Aorta (tissue), 5 donors: ENCODE data around the gene EPS8L2. TPM values are rescaled to one million over a fixed set of nuclear protein-coding genes. Genes with fewer than 3 reads are reported as not detected.

Experiments
- ATAC-seq: fragments of 200-7000 bp; cut with Tn5 transposase; one replicate; pipeline ENCODE4 v1.9.1; 2022; ENCODE audit warnings: moderate library complexity; ENCODE audit not compliant: low FRiP score
- DNase-seq, 2 donors: peaks; one replicate each; pipeline ENCODE4 v3.0.0-alpha.2; 2020
- H3K27ac ChIP-seq, 2 donors: one replicate each; pipeline ENCODE4 v1.5.1; 2013; ENCODE audit warnings: low read length in 2 of 2, mild to moderate bottlenecking in 2 of 2, moderate library complexity in 2 of 2, control low read depth in 1 of 2, inconsistent platforms in 1 of 2, low read depth in 1 of 2
- H3K27me3 ChIP-seq, 2 donors: one replicate each; pipeline ENCODE4 v1.6.1; 2013; ENCODE audit warnings: control low read depth in 1 of 2, low read length in 1 of 2, mild to moderate bottlenecking in 1 of 2, moderate library complexity in 1 of 2; ENCODE audit not compliant: insufficient read depth in 2 of 2, control insufficient read depth in 1 of 2
- H3K36me3 ChIP-seq, 2 donors: one replicate each; pipeline ENCODE4 v1.6.1; 2013; ENCODE audit warnings: control low read depth in 1 of 2, low read length in 1 of 2, mild to moderate bottlenecking in 1 of 2; ENCODE audit not compliant: insufficient read depth in 2 of 2, control insufficient read depth in 1 of 2
- H3K4me1 ChIP-seq, 2 donors: one replicate each; pipeline ENCODE4 v1.6.1; 2013; ENCODE audit warnings: low read length in 2 of 2, control low read depth in 1 of 2, mild to moderate bottlenecking in 1 of 2, moderate library complexity in 1 of 2; ENCODE audit not compliant: insufficient read depth in 2 of 2, control insufficient read depth in 1 of 2
- H3K4me3 ChIP-seq, 2 donors: one replicate each; pipeline ENCODE4 v1.5.1; 2013; ENCODE audit warnings: low read length in 2 of 2, control low read depth in 1 of 2, mild to moderate bottlenecking in 1 of 2
- H3K9me3 ChIP-seq: one replicate; pipeline ENCODE4 v1.6.1; 2013; ENCODE audit warnings: mild to moderate bottlenecking, low read length; ENCODE audit not compliant: control insufficient read depth
- WGBS, 2 donors: extraction: QIAGEN DNeasy Blood & Tissue Kit; methylation state at CpG; one replicate each; pipeline ENCODE4 v1.1.7; 2013; 5-methylcytosine and 5-hydroxymethylcytosine counted together
- intact Hi-C, 2 donors: fragments of 100-400 bp; cut with DNase I; formaldehyde crosslinking; loops; one replicate each; pipeline versions ENCODE4 v1.14.2 to v1.15.0; 2022
- polyA plus RNA-seq, 2 donors: library from polyadenylated mRNA; stranded (reverse); fragments of 200-250 nt; gene quantifications; one replicate each; pipeline ENCODE4 v1.2.3, GENCODE V29; 2013
- total RNA-seq, 2 donors: library from RNA; stranded (reverse); fragmentation: NEBNext Ultra II Directional; extraction: Animal tissue kit (Norgen Biotek cat#: 25700); gene quantifications; one replicate each; pipeline ENCODE4 v1.2.1, GENCODE V29; 2021
- donor health status: healthy with polysubstance abuse.
- donor health status: Bipolar disorder and iron deficiency.
- donor health status: DM: no; HTN: no; CAD: no.
- donor health status: DM: no; HTN: no; CAD: no.
- donor health status: DM: yes; HTN: yes; CAD: no.

Gene EPS8L2
- total and polyA plus RNA-seq, 4 donors: 41.0 to 102 (median 54.8) TPM

DNA sequence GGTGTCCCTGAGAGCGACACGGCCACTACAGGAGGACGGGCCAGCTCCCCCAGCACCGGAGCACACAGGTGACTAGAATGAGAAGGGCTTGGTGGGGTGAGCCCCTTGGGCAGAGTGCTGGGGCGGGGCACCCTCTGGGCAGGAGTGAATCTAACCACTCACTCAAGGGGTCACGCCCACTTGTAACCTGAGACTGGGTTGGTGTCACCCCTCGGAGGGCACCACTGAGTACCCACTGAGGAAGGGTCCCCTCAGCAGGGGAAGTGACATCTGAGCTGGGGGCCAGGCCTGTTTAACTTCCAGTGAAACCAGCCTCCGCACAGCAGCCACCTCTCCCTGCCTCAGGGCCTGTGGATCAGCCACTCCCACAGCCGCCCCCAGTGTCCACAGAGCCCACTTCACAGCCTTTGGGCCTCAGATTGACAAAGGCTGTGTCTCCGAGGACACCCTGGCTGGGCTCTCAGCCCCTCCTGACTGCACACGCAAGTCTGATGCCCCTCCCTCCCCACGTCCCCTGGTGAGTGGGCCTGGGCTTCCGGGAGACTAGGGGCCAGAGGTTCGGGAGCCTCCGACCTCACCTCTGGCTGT lies 65.7 kb downstream of the EPS8L2 start:
- no peaks in the 10 kb centered on the region for H3K4me1 ChIP-seq
- H3K9me3 ChIP-seq: no peaks in the 10 kb centered on the region
- 79 to 80% methylated on average over 15 of the region's 15 CpGs for WGBS, 2 donors
- H3K36me3 ChIP-seq: no peaks in the 10 kb centered on the region
- no peak overlapping the region for H3K27ac ChIP-seq
- intact Hi-C loops: loop anchor here in 1 of 2 donors (10.0 kb wide), 1 partner anchor 217 kb away; no protein-coding TSS in a partner anchor
- H3K27me3 ChIP-seq: no peaks in the 10 kb centered on the region
- DNase-seq (peak in 1 of 2 donors; percentile 46), ATAC-seq (no peak)
- H3K4me3 ChIP-seq: no peak overlapping the region

DNA sequence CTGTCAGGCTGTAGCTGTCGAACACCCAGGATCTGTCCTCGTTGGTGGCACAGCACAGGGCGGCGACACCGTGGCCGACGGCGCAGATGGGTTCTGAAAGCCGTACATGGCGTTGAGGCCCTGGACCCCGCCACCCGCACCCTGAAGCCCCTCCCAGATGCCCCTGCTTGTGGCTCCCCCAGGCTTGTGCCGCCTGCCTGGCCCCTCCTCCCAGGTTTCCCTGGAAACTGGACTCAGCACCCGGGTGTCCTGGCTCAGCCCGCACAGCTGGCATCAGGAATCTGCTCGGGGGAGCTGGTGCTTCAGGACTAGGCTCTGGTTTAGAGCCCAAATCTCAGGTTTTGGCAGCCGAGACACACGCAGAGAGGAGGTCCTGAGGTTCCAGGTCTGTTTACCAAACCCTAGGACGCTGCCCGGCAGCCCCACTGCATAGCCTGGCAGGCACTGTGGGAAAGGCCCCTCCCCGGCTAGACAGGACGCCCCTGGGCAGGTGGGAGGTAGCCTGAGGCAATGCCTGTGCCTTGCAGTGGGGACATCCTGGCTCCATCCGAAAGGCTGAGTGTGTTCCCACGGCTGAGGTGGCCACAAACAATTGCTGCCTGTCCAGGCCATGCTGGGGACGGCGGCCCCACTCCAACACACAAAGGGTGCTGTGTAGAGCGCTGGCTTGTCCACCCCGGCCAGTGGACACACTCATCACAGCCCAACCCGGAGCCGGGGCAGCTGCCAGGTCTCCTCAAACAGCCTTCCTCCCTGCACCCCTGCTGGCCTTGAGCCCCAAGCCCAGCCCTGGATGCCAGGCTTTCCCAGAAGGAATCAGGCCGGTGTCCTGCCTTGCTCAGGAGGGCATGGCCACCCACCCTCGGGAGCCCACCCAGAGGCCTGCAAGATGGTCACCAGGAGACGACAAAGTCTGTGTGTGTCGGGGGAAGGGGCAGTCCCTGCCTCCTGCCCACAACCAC lies 66.7 kb downstream of the EPS8L2 start:
- no peaks in the 10 kb centered on the region for H3K4me1 ChIP-seq
- no peak overlapping the region for H3K4me3 ChIP-seq
- DNase-seq (peak; percentile 44 to 75), ATAC-seq (no peak)
- no peak overlapping the region for H3K27ac ChIP-seq
- intact Hi-C loops: loop anchor here in 1 of 2 donors (10.0 kb wide), 1 partner anchor 218 kb away; no protein-coding TSS in a partner anchor
- H3K27me3 ChIP-seq: no peaks in the 10 kb centered on the region
- 71 to 72% methylated on average over 34 of the region's 34 CpGs for WGBS, 2 donors
- H3K36me3 ChIP-seq: no peaks in the 10 kb centered on the region
- no peaks in the 10 kb centered on the region for H3K9me3 ChIP-seq

DNA sequence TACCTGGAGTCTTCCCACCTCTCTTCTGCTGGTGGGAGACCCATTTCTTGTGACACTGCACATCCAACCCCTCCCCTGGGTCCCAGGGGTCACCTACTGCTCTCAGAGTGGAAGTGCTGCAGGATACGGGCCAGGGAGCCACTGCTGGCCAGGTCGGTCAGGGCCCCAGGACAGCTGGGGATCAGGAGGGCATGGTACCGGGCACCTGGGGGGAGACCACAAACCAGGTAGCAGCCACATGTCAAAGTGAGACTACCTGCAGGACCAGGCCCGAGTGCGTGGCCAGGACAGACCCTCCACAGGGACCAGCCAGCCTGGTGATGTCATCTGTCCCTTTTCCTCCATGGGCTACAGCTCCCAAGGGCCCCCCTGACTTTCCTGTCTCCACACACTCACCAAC lies 67.4 kb downstream of the EPS8L2 start:
- WGBS, 2 donors: 86 to 91% methylated on average over 5 of the region's 5 CpGs
- Histone ChIP-seq H3K9me3 (no peaks in the 10 kb centered on the region), H3K4me3 (no peak overlapping the region), H3K27ac (no peak overlapping the region), H3K27me3 (no peaks in the 10 kb centered on the region), H3K36me3 (no peaks in the 10 kb centered on the region), H3K4me1 (no peaks in the 10 kb centered on the region)
- no peak for ATAC-seq
- peak; percentile 38 to 66 for DNase-seq
- intact Hi-C loops: loop anchor here in 1 of 2 donors (10.0 kb wide), 1 partner anchor 219 kb away; no protein-coding TSS in a partner anchor

DNA sequence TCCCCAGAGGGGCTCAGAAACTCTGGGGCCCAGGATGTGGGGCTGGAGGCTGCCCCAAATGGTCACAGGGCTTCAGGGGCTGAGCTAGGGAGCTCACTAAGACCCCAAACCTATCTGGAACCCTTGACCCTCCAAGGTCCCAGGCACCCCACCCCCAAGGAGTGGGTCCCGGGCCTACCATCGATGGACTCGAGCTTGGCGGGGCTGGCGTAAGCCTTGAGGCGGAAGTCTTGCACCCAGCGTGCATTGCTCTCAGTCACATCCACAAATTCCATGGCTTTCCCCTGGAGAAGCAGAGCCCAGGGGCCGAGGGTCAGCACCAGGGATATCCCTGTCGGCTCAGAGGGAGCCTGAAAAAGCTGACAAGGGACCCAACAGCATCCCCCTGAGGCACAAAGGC lies 67.8 kb downstream of the EPS8L2 start:
- Histone ChIP-seq H3K4me1 (no peaks in the 10 kb centered on the region), H3K9me3 (no peaks in the 10 kb centered on the region), H3K36me3 (no peaks in the 10 kb centered on the region), H3K27me3 (no peaks in the 10 kb centered on the region), H3K4me3 (no peak overlapping the region), H3K27ac (no peak overlapping the region)
- peak; percentile 47 to 69 for DNase-seq
- ATAC-seq: no peak
- 90 to 91% methylated on average over 9 of the region's 9 CpGs for WGBS, 2 donors
- intact Hi-C loops: loop anchor here in 1 of 2 donors (10.0 kb wide), 1 partner anchor 219 kb away; no protein-coding TSS in a partner anchor

DNA sequence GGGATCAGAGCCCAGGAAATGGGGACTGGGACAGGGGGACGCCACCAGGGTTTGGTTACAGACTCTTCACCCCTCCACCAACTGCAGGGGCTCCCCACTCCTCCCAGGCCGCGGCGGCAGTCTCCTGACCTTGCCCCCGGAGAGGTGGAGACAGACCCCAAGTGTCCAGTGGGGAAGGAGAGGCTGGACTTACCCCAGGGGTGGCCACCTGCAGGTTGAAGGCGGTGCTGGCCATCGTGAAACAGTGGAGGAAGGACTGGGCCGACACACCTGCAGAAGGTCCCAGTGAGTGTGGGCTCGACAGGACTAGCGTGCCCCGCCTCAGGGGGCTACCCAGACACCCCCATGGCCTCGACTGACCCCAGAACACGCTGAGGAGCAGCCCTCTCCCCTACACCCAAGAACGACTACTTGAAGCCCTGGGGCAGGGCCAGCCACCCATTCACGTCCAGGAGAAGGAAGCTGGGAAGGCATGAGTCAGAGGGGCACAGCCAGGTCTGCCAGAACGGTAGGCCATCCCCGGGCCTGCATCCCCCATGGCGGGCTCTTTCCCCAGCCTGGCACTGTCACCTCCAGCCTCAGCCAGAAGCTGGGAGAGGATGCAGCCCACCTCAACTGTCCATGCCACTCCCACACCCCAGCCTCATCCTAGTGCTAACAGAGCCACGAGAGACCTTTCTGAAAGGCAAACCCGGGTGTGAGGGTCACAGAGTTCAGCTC lies 69.0 kb downstream of the EPS8L2 start:
- no peak overlapping the region for H3K27ac ChIP-seq
- DNase-seq (peak; percentile 44 to 76), ATAC-seq (no peak)
- 65% methylated on average over 20 of the region's 20 CpGs for WGBS, 2 donors
- intact Hi-C loops: loop anchor here in 1 of 2 donors (10.0 kb wide), 1 partner anchor 220 kb away; no protein-coding TSS in a partner anchor
- no peaks in the 10 kb centered on the region for H3K4me1 ChIP-seq
- no peaks in the 10 kb centered on the region for H3K36me3 ChIP-seq
- no peaks in the 10 kb centered on the region for H3K27me3 ChIP-seq
- H3K9me3 ChIP-seq: no peaks in the 10 kb centered on the region
- H3K4me3 ChIP-seq: no peak overlapping the region

DNA sequence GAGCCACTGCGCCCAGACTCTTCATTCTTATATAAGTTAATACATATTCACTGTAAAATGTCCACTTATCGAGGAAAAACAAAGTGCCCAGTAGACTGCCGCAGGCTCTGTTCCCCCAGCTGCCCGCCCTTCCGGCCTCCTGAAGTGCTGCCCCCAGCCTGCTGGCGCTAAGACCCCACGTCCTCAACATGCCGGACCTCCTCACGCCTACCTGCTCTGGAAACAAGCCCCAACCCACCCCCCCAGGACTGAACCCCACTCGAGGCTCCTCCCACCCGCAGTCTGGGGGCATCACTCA lies 70.2 kb downstream of the EPS8L2 start:
- no peaks in the 10 kb centered on the region for H3K9me3 ChIP-seq
- ATAC-seq (no peak), DNase-seq (no peak)
- no peak overlapping the region for H3K27ac ChIP-seq
- peak overlapping the region in 1 of 2 donors; percentile 62 for H3K4me3 ChIP-seq
- H3K36me3 ChIP-seq: no peaks in the 10 kb centered on the region
- H3K4me1 ChIP-seq: no peaks in the 10 kb centered on the region
- no peaks in the 10 kb centered on the region for H3K27me3 ChIP-seq
- WGBS, 2 donors: 33 to 34% methylated on average over 11 of the region's 11 CpGs
- intact Hi-C loops: loop anchor here in 1 of 2 donors (10.0 kb wide), 1 partner anchor 221 kb away; no protein-coding TSS in a partner anchor

DNA sequence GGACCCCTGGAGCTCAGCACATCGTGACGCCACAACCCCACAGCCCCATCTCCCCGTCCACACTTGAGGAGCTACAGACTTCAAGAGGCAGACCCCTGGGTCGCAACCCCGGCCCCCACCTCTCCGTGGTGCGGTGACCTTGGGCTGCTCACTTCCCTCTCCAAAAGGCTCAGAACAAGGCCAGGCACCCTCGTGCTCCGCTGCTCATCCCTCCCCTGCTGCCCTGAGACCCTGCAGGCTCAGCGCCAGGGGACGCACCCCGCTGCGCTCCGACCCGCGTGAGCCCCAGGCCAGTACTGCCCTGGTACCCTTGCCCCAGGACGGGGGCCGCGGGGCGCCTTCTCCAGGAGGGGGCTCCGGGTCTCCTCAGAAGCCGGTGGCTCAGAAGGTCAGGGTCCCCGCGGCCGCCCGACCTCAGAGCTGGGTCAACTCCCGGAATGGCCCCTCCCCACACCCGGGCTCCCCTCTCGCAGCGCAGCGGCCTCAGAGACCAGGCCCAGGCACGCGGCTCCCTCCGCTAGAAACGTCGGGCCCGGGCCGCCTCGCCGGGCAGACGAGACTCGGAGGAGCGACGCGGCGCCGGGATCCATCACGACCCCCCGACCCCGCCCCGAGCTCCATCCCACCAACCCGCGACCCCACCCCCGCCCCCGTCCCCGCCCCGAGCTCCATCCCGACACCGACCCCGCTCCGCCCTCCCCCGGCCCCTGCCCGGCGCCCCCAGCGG lies 70.7 kb downstream of the EPS8L2 start:
- Histone ChIP-seq H3K9me3 (no peaks in the 10 kb centered on the region), H3K27ac (no peak overlapping the region), H3K36me3 (no peaks in the 10 kb centered on the region), H3K4me3 (peak overlapping the region; percentile 59 to 62), H3K27me3 (no peaks in the 10 kb centered on the region), H3K4me1 (no peaks in the 10 kb centered on the region)
- intact Hi-C loops: loop anchor here in 1 of 2 donors (10.0 kb wide), 1 partner anchor 222 kb away; no protein-coding TSS in a partner anchor
- peak; percentile 26 for ATAC-seq
- 0 to 2% methylated on average over 41 to 65 of the region's 65 CpGs for WGBS, 2 donors
- peak; percentile 58 to 80 for DNase-seq
